Keratinocyte (primary cell): Measurements from ENCODE around the gene GOLIM4.

Experiments
- CTCF ChIP-seq, 3 experiments: IDR thresholded peaks in 1 of 3; conservative IDR thresholded peaks in 1 of 3; optimal IDR thresholded peaks in 1 of 3; 2 replicates in 2 of 3; 3 replicates in 1 of 3; pipeline versions ENCODE3 to v1.5.1; 2011; ENCODE audit warnings: low read length in 3 of 3, mild to moderate bottlenecking in 3 of 3, moderate library complexity in 2 of 3, control low read depth in 1 of 3, inconsistent platforms in 1 of 3; ENCODE audit not compliant: insufficient read depth in 2 of 3; ENCODE audit errors: extremely low read depth in 1 of 3
- EZH2 ChIP-seq: IDR thresholded peaks from one replicate; pipeline ENCODE4 v1.6.1; 2012; ENCODE audit warnings: inconsistent platforms, mild to moderate bottlenecking, low read length, moderate library complexity

GRCh38 chr3:168034152-168034928, 61.4 kb downstream of the GOLIM4 start:
- TF ChIP-seq CTCF (optimal IDR thresholded peaks at IDR 0.05 in 1 of 3, IDR thresholded peaks at IDR 0.05 in 1 of 3, conservative IDR thresholded peaks at IDR 0.05 in 1 of 3; ENCODE audit: extremely low read depth in 1 of 3, insufficient read depth in 2 of 3, low read length in 3 of 3) (no peak), EZH2 (no peak)
